Upper lobe of left lung (tissue), 6 donors: ENCODE measurements around the gene STARD7. TPM values are rescaled to one million over a fixed set of nuclear protein-coding genes. Genes with fewer than 3 reads are reported as not detected.
A peak's percentile ranks its signal among the peaks of the same experiment; 100 is the strongest.

Experiments used
- ATAC-seq, 2 donors: fragments of 200-7000 bp; cut with Tn5 transposase; one replicate each; pipeline ENCODE4 v1.9.1; 2022; ENCODE audit warnings: mild to moderate bottlenecking in 2 of 2, moderate library complexity in 2 of 2; ENCODE audit not compliant: low FRiP score in 2 of 2
- DNase-seq, 2 donors: peaks; one replicate each; pipeline ENCODE4 v3.0.0-alpha.2; 2019 to 2020
- H3K27ac ChIP-seq, 4 donors: fragments of 200-600 bp; sonication (generic); one replicate each; pipeline ENCODE4 v1.5.1; 2016 to 2019
- H3K27me3 ChIP-seq, 4 donors: fragments of 200-600 bp; sonication (generic); one replicate each; pipeline ENCODE4 v1.5.1; 2017 to 2019
- H3K36me3 ChIP-seq, 4 donors: fragments of 200-600 bp; sonication (generic); one replicate each; pipeline ENCODE4 v1.5.1; 2016 to 2019
- H3K4me1 ChIP-seq, 4 donors: fragments of 200-600 bp; sonication (generic); one replicate each; pipeline ENCODE4 v1.5.1; 2018 to 2019
- H3K4me3 ChIP-seq, 4 donors: fragments of 200-600 bp; sonication (generic); one replicate each; pipeline ENCODE4 v1.5.1; 2017 to 2019; ENCODE audit warnings: mild to moderate bottlenecking in 2 of 4, moderate library complexity in 1 of 4
- H3K9me3 ChIP-seq, 4 donors: fragments of 200-600 bp; sonication (generic); one replicate each; pipeline ENCODE4 v1.5.1; 2018 to 2019
- EP300 ChIP-seq, 4 donors: sonication (generic); formaldehyde crosslinking; IDR thresholded peaks; one replicate each; pipeline ENCODE4 v1.5.1; 2017; ENCODE audit warnings: antibody characterized with exemption in 4 of 4, control low read depth in 2 of 4
- POLR2A ChIP-seq, 4 donors: fragments of 450-650 bp; IDR thresholded peaks; one replicate each; pipeline ENCODE4 v1.5.1; 2016 to 2017; ENCODE audit warnings: antibody characterized with exemption in 4 of 4, mild to moderate bottlenecking in 2 of 4
- POLR2AphosphoS5 ChIP-seq, 2 donors: sonication (generic); formaldehyde crosslinking; IDR thresholded peaks; one replicate each; pipeline ENCODE4 v1.5.1; 2017; ENCODE audit warnings: antibody characterized with exemption in 2 of 2
- WGBS, 2 donors: methylation state at CpG; one replicate each; pipeline ENCODE4 v1.1.5; 2017 to 2018; 5-methylcytosine and 5-hydroxymethylcytosine counted together
- total RNA-seq, 6 donors: library from RNA; depleted of rRNA in 4 of 6; stranded (reverse); fragments of >200 nt in 4 of 6; gene quantifications; one replicate each; pipeline versions ENCODE4 v1.1.0 to v1.2.1, GENCODE V29; 2016 to 2021
- TF ChIP-seq, protein P1 (sequence below), 6 experiments: fragments of 450-650 bp in 4 of 6; fragments of 200-600 bp in 2 of 6; sonication (generic) in 2 of 6; IDR thresholded peaks; one replicate each; pipeline ENCODE4 v1.5.1; 2016 to 2019; ENCODE audit warnings: antibody characterized with exemption in 6 of 6
- donor health status: DM: no; HTN: no; CAD: no; lungs with moderate emphysema.
- donor health status: DM: no; HTN: yes; CAD: no; lungs with severe emphysema.

Gene STARD7
- total RNA-seq, 6 donors from 2014 or later, result 76.4 to 226 (median 166) TPM

DNA sequence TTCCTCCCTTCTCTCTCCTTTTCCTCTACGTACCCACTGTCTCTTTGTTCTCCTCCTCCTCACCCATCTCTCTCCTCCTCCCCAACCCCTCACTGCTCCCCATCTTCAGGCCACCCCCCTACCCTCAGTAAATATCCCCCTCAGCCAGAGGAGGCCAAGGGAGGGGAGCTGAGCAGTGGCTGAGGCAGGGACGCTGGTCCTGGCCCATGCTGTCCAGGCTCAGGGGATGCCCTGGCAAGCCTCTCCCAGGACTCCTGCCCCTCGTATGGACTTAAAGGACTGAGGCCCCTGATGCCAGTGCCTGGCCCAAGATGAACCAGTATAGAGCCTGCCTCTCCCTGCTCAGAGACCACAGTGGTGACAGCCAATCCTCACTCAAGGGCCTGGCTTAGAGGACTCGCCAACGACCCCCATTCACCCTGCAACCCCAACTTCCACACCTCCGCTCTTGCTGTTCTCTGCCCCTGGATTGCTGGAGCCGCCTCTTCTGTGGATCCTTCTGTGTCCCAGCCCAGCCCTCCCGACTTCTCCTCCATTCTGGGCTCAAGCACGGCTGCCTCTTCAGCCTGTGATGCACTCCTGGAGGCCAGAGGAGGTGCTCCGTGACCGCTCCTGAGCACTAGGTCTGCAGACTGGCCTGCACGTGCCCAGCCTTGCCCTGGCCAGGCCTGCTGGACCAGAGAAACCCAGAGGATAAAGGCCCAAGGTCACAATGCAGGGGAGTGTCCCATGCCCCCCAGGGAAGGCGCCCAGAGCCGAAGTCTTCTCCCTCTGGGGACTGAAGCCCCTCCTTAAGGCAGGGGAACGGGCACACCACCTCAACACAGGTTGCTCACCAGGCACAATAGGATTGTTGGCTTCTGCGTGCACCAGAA, 53.9 kb downstream of the STARD7 start:
- peak in 1 of 2 donors; percentile 13 for DNase-seq
- WGBS, 2 donors, result 88 to 90% methylated on average over 13 to 16 of the region's 16 CpGs
- no peak overlapping the region for H3K27ac ChIP-seq

DNA sequence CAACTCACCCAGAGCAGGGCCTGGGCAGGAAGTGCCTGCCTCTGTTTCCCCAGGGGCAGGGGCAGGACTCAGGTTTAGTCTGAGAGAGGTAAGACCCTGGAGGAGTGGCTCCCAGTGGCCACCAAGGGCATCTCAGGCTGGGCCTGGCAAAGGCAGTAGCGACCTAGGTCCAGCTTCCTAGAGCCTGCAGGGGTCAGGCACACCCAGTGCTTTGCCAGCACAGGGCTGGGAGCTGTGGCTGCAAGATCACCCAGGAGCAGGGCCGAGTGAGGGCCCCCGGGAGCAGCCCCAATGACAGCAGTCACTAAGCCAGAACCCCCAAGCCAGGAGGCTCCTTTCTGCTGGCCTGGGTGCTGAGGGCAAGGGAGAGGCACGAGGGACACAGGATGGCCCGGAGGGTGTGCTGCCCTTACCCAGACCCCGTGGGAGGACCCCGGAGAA, 54.6 kb downstream of the STARD7 start:
- WGBS, 2 donors, result 79 to 84% methylated on average over 5 to 6 of the region's 7 CpGs
- no peak overlapping the region for H3K4me3 ChIP-seq
- TF ChIP-seq EP300 (IDR thresholded peaks at IDR 0.05), result no peak
- no peak for TF ChIP-seq POLR2A (IDR thresholded peaks at IDR 0.05)
- no peak for TF ChIP-seq POLR2AphosphoS5 (IDR thresholded peaks at IDR 0.05)
- TF ChIP-seq, protein P1, sequence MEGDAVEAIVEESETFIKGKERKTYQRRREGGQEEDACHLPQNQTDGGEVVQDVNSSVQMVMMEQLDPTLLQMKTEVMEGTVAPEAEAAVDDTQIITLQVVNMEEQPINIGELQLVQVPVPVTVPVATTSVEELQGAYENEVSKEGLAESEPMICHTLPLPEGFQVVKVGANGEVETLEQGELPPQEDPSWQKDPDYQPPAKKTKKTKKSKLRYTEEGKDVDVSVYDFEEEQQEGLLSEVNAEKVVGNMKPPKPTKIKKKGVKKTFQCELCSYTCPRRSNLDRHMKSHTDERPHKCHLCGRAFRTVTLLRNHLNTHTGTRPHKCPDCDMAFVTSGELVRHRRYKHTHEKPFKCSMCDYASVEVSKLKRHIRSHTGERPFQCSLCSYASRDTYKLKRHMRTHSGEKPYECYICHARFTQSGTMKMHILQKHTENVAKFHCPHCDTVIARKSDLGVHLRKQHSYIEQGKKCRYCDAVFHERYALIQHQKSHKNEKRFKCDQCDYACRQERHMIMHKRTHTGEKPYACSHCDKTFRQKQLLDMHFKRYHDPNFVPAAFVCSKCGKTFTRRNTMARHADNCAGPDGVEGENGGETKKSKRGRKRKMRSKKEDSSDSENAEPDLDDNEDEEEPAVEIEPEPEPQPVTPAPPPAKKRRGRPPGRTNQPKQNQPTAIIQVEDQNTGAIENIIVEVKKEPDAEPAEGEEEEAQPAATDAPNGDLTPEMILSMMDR (IDR thresholded peaks at IDR 0.05), result no peak
- ATAC-seq (no peak), DNase-seq (peak in 1 of 2 donors; percentile 19)
- H3K27me3 ChIP-seq, result no peaks in the 10 kb centered on the region
- H3K9me3 ChIP-seq, result no peaks in the 10 kb centered on the region
- H3K27ac ChIP-seq, result no peak overlapping the region
- no peaks in the 10 kb centered on the region for H3K36me3 ChIP-seq
- H3K4me1 ChIP-seq, result peaks cover 0 to 7% (median under 1%) of the 10 kb centered on the region in 4 donors

More for the DNA sequence above, 53.9 kb downstream of the STARD7 start:
- Histone ChIP-seq H3K36me3 (no peaks in the 10 kb centered on the region), H3K27me3 (no peaks in the 10 kb centered on the region), H3K4me1 (peaks cover 0 to 7% (median 0%) of the 10 kb centered on the region in 4 donors), H3K4me3 (no peak overlapping the region), H3K9me3 (no peaks in the 10 kb centered on the region)
- no peak for TF ChIP-seq POLR2A (IDR thresholded peaks at IDR 0.05)
- TF ChIP-seq POLR2AphosphoS5 (IDR thresholded peaks at IDR 0.05), result no peak
- TF ChIP-seq, protein P1 (IDR thresholded peaks at IDR 0.05), result no peak
- TF ChIP-seq EP300 (IDR thresholded peaks at IDR 0.05), result no peak
- no peak for ATAC-seq

DNA sequence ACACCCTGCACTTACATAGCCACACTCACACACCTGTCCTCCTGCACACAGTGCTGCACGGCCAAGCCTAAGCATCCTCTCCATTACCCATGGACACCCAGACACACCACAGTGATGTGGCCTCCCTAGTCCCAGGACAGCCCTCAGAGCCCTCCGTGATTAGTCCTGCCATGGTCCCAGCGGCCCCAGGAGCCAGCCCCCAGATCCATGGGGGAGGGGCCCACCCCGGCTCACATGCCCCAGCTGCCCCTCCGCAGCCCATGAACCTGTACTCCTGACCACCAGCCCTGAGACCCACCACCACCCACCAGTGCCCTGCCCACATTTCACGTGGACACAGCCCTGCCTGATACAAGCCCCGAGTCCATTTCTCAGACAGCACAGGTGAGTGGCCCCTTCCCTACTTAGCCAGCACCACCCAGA, 55.3 kb downstream of the STARD7 start:
- no peak for ATAC-seq

DNA sequence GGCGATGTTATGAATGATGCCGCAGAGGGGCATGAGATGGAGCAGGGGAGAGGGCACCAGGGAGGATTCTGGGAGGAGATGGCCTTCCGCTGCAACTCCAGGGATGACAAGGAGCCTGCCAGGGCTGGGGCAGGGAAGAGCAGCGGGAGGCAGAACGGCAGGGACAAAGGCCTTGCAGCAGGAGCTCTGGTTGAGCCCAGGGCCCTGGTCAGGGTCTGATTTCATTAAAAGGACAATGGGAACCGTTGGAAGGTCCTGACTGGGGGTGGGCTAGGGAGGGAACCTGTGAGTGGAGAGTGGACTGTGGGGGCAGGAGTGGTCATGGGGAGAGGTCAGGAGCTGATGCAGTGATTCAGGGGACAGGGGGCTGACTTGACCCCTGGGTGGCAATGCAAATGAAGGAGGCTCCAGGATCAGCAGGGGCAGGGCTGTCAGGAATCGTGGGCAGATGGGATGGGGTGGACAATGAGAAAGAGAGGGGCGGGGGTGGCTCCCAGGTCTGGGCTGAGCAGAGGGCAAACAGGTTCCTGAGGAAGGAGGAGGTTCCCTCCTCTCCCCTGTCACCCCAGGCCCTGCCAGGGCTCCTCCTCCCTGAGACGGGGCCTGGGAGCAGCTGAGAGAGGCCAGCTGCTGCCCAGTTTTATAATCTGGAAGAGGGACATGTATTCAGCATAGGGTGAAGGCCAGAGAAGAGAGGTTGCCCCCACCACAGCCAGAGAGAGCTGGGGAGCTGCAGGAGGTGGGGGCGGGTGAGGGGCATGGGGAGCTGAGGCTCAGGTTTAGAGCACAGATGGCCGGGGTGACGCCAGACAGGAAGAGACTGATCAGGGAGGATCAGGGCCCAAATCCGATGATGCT, 56.1 kb downstream of the STARD7 start:
- DNase-seq (no peak), ATAC-seq (no peak)
- no peak for TF ChIP-seq POLR2AphosphoS5 (IDR thresholded peaks at IDR 0.05)
- no peak for TF ChIP-seq EP300 (IDR thresholded peaks at IDR 0.05)
- TF ChIP-seq, protein P1 (IDR thresholded peaks at IDR 0.05), result no peak
- no peak for TF ChIP-seq POLR2A (IDR thresholded peaks at IDR 0.05)
- peaks cover 0 to 13% (median 5%) of the 10 kb centered on the region in 4 donors for H3K4me1 ChIP-seq
- no peaks in the 10 kb centered on the region for H3K36me3 ChIP-seq
- no peak overlapping the region for H3K27ac ChIP-seq
- no peaks in the 10 kb centered on the region for H3K9me3 ChIP-seq
- H3K4me3 ChIP-seq, result no peak overlapping the region
- 77 to 84% methylated on average over 12 to 13 of the region's 13 CpGs for WGBS, 2 donors
- no peaks in the 10 kb centered on the region for H3K27me3 ChIP-seq

More for the DNA sequence above, 55.3 kb downstream of the STARD7 start:
- Histone ChIP-seq H3K27ac (no peak overlapping the region), H3K4me3 (no peak overlapping the region), H3K27me3 (no peaks in the 10 kb centered on the region), H3K9me3 (no peaks in the 10 kb centered on the region), H3K4me1 (peaks cover 0 to 8% (median 4%) of the 10 kb centered on the region in 4 donors), H3K36me3 (no peaks in the 10 kb centered on the region)
- WGBS, 2 donors, result 91 to 92% methylated on average over 7 of the region's 7 CpGs
- peak in 1 of 2 donors; percentile 15 for DNase-seq
- TF ChIP-seq POLR2A (IDR thresholded peaks at IDR 0.05) (no peak), EP300 (IDR thresholded peaks at IDR 0.05) (no peak), POLR2AphosphoS5 (IDR thresholded peaks at IDR 0.05) (no peak)
- TF ChIP-seq, protein P1 (IDR thresholded peaks at IDR 0.05), result no peak
